Measurements from ENCODE around the gene TAS2R31. TPM values are rescaled to one million over a fixed set of nuclear protein-coding genes. Genes with fewer than 3 reads are reported as not detected.

Gene TAS2R31
- total and polyA plus RNA-seq, 2 of the 13 experiments (the other 11 are each of a cell fraction or from before 2014, with no cell fraction given): 0.96 to 6.5 TPM

- H3K4me2 ChIP-seq (ENCODE audit: low read depth, low read length): no peak overlapping the region
- no peak for ATAC-seq
- no peak for FAIRE-seq
- H2AFZ ChIP-seq (ENCODE audit: low read length): no peak overlapping the region
- H3K79me2 ChIP-seq (ENCODE audit: insufficient read depth, low read length): no peaks in the 10 kb centered on the region
- H3K27me3 ChIP-seq (ENCODE audit: control insufficient read depth in 1 of 2, insufficient read depth in 2 of 2, low read length in 2 of 2): no peaks in the 10 kb centered on the region
- H3K9me3 ChIP-seq (ENCODE audit: low read length): no peaks in the 10 kb centered on the region
- in situ Hi-C loops (cut with HindIII; ENCODE audit: extremely low pct_ligation_motif_present, low pct_unique_long_range_greater_than_20kb): no loop called here
- no peaks in the 10 kb centered on the region; a peak in 1 of 5 replicates for H3K36me3 ChIP-seq (replicated peaks in 1 of 2; ENCODE audit: control insufficient read depth in 1 of 2, insufficient read depth in 2 of 2, low read length in 2 of 2)
- H3K4me3 ChIP-seq (replicated peaks in 1 of 3; ENCODE audit: insufficient read depth in 1 of 3, low read depth in 2 of 3, low read length in 3 of 3): no peak overlapping the region
- peak overlapping the region; percentile 68 for H3K27ac ChIP-seq (ENCODE audit: extremely low read length, insufficient read depth, low read length)
- CTCF ChIA-PET (ENCODE audit: low intra/inter-chr PET ratio, low total read pairs): no interaction called here
- peaks cover 46% of the 10 kb centered on the region for H3K4me1 ChIP-seq (ENCODE audit: insufficient read depth, low read length)
- intact Hi-C loops (cut with micrococcal nuclease; ENCODE audit: unreplicated experiment): no loop called here
- POLR2A ChIA-PET: no interaction called here
- no peaks in the 10 kb centered on the region for H4K20me1 ChIP-seq (ENCODE audit: insufficient read depth, low read length)
- no peak for DNase-seq (ENCODE audit: low spot score)
- peak; percentile 62; the same call in 1 of the 2 replicates for TF ChIP-seq TCF7 (IDR thresholded peaks at IDR 0.05; ENCODE audit: low read depth)
- no peak for TF ChIP-seq ZBTB38 (CRISPR knock-in tag; IDR thresholded peaks at IDR 0.05)
- H3K9ac ChIP-seq (ENCODE audit: insufficient read depth, low read depth, low read length): no peak overlapping the region
- no TSS peak for BruUV-seq (replicated peaks)
Observed at GRCh38 chr12:11014234-11014633, 17.0 kb downstream of the TAS2R31 start.

- DNase-seq (ENCODE audit: low spot score): no peak
- ChIA-PET POLR2A (no interaction called here), CTCF (ENCODE audit: low intra/inter-chr PET ratio, low total read pairs) (no interaction called here)
- TF ChIP-seq ZNF335 (CRISPR knock-in tag; IDR thresholded peaks at IDR 0.05) (no peak), ETV5 (CRISPR knock-in tag; IDR thresholded peaks at IDR 0.05; ENCODE audit: borderline replicate concordance) (no peak), FOSL1 (CRISPR knock-in tag; IDR thresholded peaks at IDR 0.05; ENCODE audit: borderline replicate concordance) (no peak), HES4 (CRISPR knock-in tag; IDR thresholded peaks at IDR 0.05; ENCODE audit: borderline replicate concordance) (no peak), ZNF678 (CRISPR knock-in tag; IDR thresholded peaks at IDR 0.05) (no peak), ZNF235 (CRISPR knock-in tag; IDR thresholded peaks at IDR 0.05; ENCODE audit: borderline replicate concordance) (no peak), ERF (CRISPR knock-in tag; IDR thresholded peaks at IDR 0.05) (no peak), ZNF841 (CRISPR knock-in tag; IDR thresholded peaks at IDR 0.05; ENCODE audit: borderline replicate concordance) (no peak), MTF2 (CRISPR knock-in tag; IDR thresholded peaks at IDR 0.05; ENCODE audit: borderline replicate concordance) (no peak), ZNF367 (CRISPR knock-in tag; IDR thresholded peaks at IDR 0.05; ENCODE audit: borderline replicate concordance) (no peak), NR2F1 (CRISPR knock-in tag; IDR thresholded peaks at IDR 0.05) (no peak), HDAC6 (IDR thresholded peaks at IDR 0.05; ENCODE audit: low read depth, low read length) (no peak), REPIN1 (CRISPR knock-in tag; IDR thresholded peaks at IDR 0.05; ENCODE audit: borderline replicate concordance, low read depth) (no peak), MXD4 (CRISPR knock-in tag; IDR thresholded peaks at IDR 0.05) (no peak)
- TF ChIP-seq, protein P1, sequence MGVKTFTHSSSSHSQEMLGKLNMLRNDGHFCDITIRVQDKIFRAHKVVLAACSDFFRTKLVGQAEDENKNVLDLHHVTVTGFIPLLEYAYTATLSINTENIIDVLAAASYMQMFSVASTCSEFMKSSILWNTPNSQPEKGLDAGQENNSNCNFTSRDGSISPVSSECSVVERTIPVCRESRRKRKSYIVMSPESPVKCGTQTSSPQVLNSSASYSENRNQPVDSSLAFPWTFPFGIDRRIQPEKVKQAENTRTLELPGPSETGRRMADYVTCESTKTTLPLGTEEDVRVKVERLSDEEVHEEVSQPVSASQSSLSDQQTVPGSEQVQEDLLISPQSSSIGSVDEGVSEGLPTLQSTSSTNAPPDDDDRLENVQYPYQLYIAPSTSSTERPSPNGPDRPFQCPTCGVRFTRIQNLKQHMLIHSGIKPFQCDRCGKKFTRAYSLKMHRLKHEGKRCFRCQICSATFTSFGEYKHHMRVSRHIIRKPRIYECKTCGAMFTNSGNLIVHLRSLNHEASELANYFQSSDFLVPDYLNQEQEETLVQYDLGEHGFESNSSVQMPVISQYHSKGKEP (CRISPR knock-in tag; IDR thresholded peaks at IDR 0.05): no peak
- Histone ChIP-seq H3K9ac (ENCODE audit: insufficient read depth, low read depth, low read length) (no peak overlapping the region), H3K36me3 (replicated peaks in 1 of 2; ENCODE audit: control insufficient read depth in 1 of 2, insufficient read depth in 2 of 2, low read length in 2 of 2) (no peaks in the 10 kb centered on the region), H2AFZ (ENCODE audit: low read length) (no peak overlapping the region), H3K27ac (ENCODE audit: extremely low read length, insufficient read depth, low read length) (no peak overlapping the region), H3K4me2 (ENCODE audit: low read depth, low read length) (no peak overlapping the region), H3K9me3 (ENCODE audit: low read length) (no peaks in the 10 kb centered on the region), H3K4me3 (replicated peaks in 1 of 3; ENCODE audit: insufficient read depth in 1 of 3, low read depth in 2 of 3, low read length in 3 of 3) (no peak overlapping the region), H3K27me3 (ENCODE audit: control insufficient read depth in 1 of 2, insufficient read depth in 2 of 2, low read length in 2 of 2) (no peaks in the 10 kb centered on the region), H3K79me2 (ENCODE audit: insufficient read depth, low read length) (no peaks in the 10 kb centered on the region), H3K4me1 (ENCODE audit: insufficient read depth, low read length) (peaks cover 6% of the 10 kb centered on the region; the same call in 1 of the 2 replicates), H4K20me1 (ENCODE audit: insufficient read depth, low read length) (no peaks in the 10 kb centered on the region)
- 94% methylated on average over 1 of the region's 1 CpG for WGBS (ENCODE audit: low lambda C conversion rate)
- intact Hi-C loops (cut with micrococcal nuclease; ENCODE audit: unreplicated experiment) (no loop called here), in situ Hi-C loops (cut with HindIII; ENCODE audit: extremely low pct_ligation_motif_present, low pct_unique_long_range_greater_than_20kb) (no loop called here)
- no peak for ATAC-seq
- no TSS peak for BruUV-seq (replicated peaks)
- FAIRE-seq: no peak
Observed at GRCh38 chr12:11007608-11008007, 23.6 kb downstream of the TAS2R31 start.
